ENCODE data around the gene OLFM2.

GRCh38 chr19:9818175-9818733 lies 118.1 kb downstream of the OLFM2 start:
- TF ChIP-seq REST (IDR thresholded peaks at IDR 0.05; ENCODE audit: low read depth) (no peak), YY1 (IDR thresholded peaks at IDR 0.05; ENCODE audit: low read depth) (no peak), FOXM1 (IDR thresholded peaks at IDR 0.05; ENCODE audit: borderline replicate concordance, low read depth) (no peak), EP300 (IDR thresholded peaks at IDR 0.05; ENCODE audit: borderline replicate concordance) (no peak), CREB1 (IDR thresholded peaks at IDR 0.05; ENCODE audit: low read depth) (no peak)
- TF ChIP-seq, protein P1, sequence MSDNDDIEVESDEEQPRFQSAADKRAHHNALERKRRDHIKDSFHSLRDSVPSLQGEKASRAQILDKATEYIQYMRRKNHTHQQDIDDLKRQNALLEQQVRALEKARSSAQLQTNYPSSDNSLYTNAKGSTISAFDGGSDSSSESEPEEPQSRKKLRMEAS (IDR thresholded peaks at IDR 0.05): no peak

Measured in Ishikawa (cell line).